ENCODE data around the gene C1orf174. TPM values are rescaled to one million over a fixed set of nuclear protein-coding genes. Genes with fewer than 3 reads are reported as not detected.

Gene C1orf174
- total and polyA plus RNA-seq, 4 donors = 10.8 to 19.3 (median 17.6) TPM

- H3K9me3 ChIP-seq (ENCODE audit: control insufficient read depth in 4 of 4, insufficient read depth in 3 of 4, low read length in 3 of 4) = no peaks in the 10 kb centered on the region
- ATAC-seq (ENCODE audit: insufficient read depth, low FRiP score) (no peak), DNase-seq (no peak)
- peaks cover 0 to 3% (median under 1%) of the 10 kb centered on the region in 3 donors for H3K27me3 ChIP-seq (ENCODE audit: control insufficient read depth in 3 of 3, insufficient read depth in 3 of 3, low read length in 2 of 3)
- H3K27ac ChIP-seq (ENCODE audit: low read depth in 1 of 2, low read length in 1 of 2) = no peak overlapping the region
- no peak overlapping the region for H3K4me3 ChIP-seq
- 88 to 95% methylated on average over 14 of the region's 14 CpGs for WGBS, 2 donors
- no peak overlapping the region for H3K9ac ChIP-seq (ENCODE audit: insufficient read depth in 1 of 2, low read length in 2 of 2)
- no peak for TF ChIP-seq CTCF (IDR thresholded peaks at IDR 0.05; ENCODE audit: control extremely low read depth, extremely low read depth)
- H3K36me3 ChIP-seq (ENCODE audit: control insufficient read depth in 4 of 4, insufficient read depth in 4 of 4, low read length in 4 of 4) = no peaks in the 10 kb centered on the region
- H3K4me1 ChIP-seq (ENCODE audit: control insufficient read depth in 5 of 5, insufficient read depth in 5 of 5, low read length in 5 of 5) = peaks cover 0 to 11% (median 0%) of the 10 kb centered on the region in 5 donors
These were observed 14.8 kb upstream of the C1orf174 start for GRCh38 chr1:3914911-3915310.

- H3K36me3 ChIP-seq (ENCODE audit: control insufficient read depth in 4 of 4, insufficient read depth in 4 of 4, low read length in 4 of 4) = no peaks in the 10 kb centered on the region
- ATAC-seq (ENCODE audit: insufficient read depth, low FRiP score) (no peak), DNase-seq (no peak)
- no peak for TF ChIP-seq CTCF (IDR thresholded peaks at IDR 0.05; ENCODE audit: control extremely low read depth, extremely low read depth)
- H3K9me3 ChIP-seq (ENCODE audit: control insufficient read depth in 4 of 4, insufficient read depth in 3 of 4, low read length in 3 of 4) = no peaks in the 10 kb centered on the region
- H3K27ac ChIP-seq (ENCODE audit: low read depth in 1 of 2, low read length in 1 of 2) = no peak overlapping the region
- H3K9ac ChIP-seq (ENCODE audit: insufficient read depth in 1 of 2, low read length in 2 of 2) = no peak overlapping the region
- WGBS, 2 donors = 93 to 94% methylated on average over 21 of the region's 21 CpGs
- peaks cover 0 to 3% (median 2%) of the 10 kb centered on the region in 3 donors for H3K27me3 ChIP-seq (ENCODE audit: control insufficient read depth in 3 of 3, insufficient read depth in 3 of 3, low read length in 2 of 3)
- peaks cover 0 to 11% (median 0%) of the 10 kb centered on the region in 5 donors for H3K4me1 ChIP-seq (ENCODE audit: control insufficient read depth in 5 of 5, insufficient read depth in 5 of 5, low read length in 5 of 5)
- no peak overlapping the region for H3K4me3 ChIP-seq
These were observed 14.3 kb upstream of the C1orf174 start for GRCh38 chr1:3914331-3914851.

- no peak for DNase-seq
- H3K27me3 ChIP-seq (ENCODE audit: control insufficient read depth in 3 of 3, insufficient read depth in 3 of 3, low read length in 2 of 3) = peaks cover 0 to 3% (median 2%) of the 10 kb centered on the region in 3 donors
These were observed 13.0 kb upstream of the C1orf174 start for GRCh38 chr1:3912809-3913685.

More at GRCh38 chr1:3912809-3913685, 13.0 kb upstream of the C1orf174 start:
- no peak overlapping the region for H3K4me3 ChIP-seq
- no peak overlapping the region for H3K27ac ChIP-seq (ENCODE audit: low read depth in 1 of 2, low read length in 1 of 2)
- no peak for TF ChIP-seq CTCF (IDR thresholded peaks at IDR 0.05; ENCODE audit: control extremely low read depth, extremely low read depth)
- no peak for ATAC-seq (ENCODE audit: insufficient read depth, low FRiP score)
- H3K4me1 ChIP-seq (ENCODE audit: control insufficient read depth in 5 of 5, insufficient read depth in 5 of 5, low read length in 5 of 5) = peaks cover 0 to 11% (median 0%) of the 10 kb centered on the region in 5 donors
- H3K9ac ChIP-seq (ENCODE audit: insufficient read depth in 1 of 2, low read length in 2 of 2) = no peak overlapping the region
- H3K9me3 ChIP-seq (ENCODE audit: control insufficient read depth in 4 of 4, insufficient read depth in 3 of 4, low read length in 3 of 4) = no peaks in the 10 kb centered on the region
- 91 to 92% methylated on average over 23 of the region's 23 CpGs for WGBS, 2 donors
- no peaks in the 10 kb centered on the region for H3K36me3 ChIP-seq (ENCODE audit: control insufficient read depth in 4 of 4, insufficient read depth in 4 of 4, low read length in 4 of 4)
